Uterus (tissue), 2 donors: Measurements from ENCODE around the gene MFAP5.

Experiments used
- CTCF ChIP-seq, 4 experiments: fragments of 200-600 bp in 2 of 4; fragments of 450-650 bp in 2 of 4; sonication (generic) in 2 of 4; IDR thresholded peaks; one replicate each; pipeline ENCODE4 v1.5.1; 2016 to 2019; ENCODE audit warnings: antibody characterized with exemption in 4 of 4, mild to moderate bottlenecking in 2 of 4, moderate library complexity in 1 of 4
- POLR2A ChIP-seq, 2 donors: fragments of 450-650 bp; IDR thresholded peaks; one replicate each; pipeline ENCODE4 v1.6.1; 2016; ENCODE audit warnings: antibody characterized with exemption in 2 of 2, mild to moderate bottlenecking in 1 of 2, moderate library complexity in 1 of 2

- TF ChIP-seq CTCF (IDR thresholded peaks at IDR 0.05) (peak in 1 of 4 experiments; percentile 18), POLR2A (IDR thresholded peaks at IDR 0.05) (no peak)
Measured at GRCh38 chr12:8697120-8697475, 34.5 kb upstream of the MFAP5 start.
